Activated T-helper 9 cell treated with anti-CD3 and anti-CD28 coated beads, Interleukin-2, amount 50 U/mL, for 16 hours (primary cell): ENCODE results near the gene TTC23.
"Not testable (repeated sequence)": the region's sequence is repeated elsewhere in the genome, so short reads cannot be mapped to it uniquely, and the experiment has no call there.

Experiments
- DNase-seq: peaks from one replicate; pipeline ENCODE4 v3.0.0-alpha.2; 2020; ENCODE audit warnings: low read depth

Gene TTC23

DNA sequence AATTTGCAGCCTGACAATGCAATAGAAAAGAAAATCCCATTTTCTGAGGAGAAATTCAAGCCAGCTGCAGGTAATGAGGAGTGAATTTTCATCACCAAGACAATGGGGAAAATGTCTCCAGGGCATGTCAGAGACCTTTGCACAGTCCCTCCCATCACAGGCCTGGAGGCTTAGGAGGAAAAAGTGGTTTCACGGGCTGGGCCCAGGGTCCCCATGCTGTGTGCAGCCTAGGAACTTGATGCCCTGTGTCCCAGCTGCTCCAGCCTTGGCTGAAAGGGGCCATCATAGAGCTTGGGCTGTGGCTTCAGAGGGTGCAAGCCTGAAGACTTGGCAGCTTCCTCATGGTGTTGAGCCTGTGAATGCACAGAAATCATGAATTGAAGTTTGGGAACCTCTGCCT lies 57.2 kb downstream of the TTC23 start:
- not testable (repeated sequence) for DNase-seq

DNA sequence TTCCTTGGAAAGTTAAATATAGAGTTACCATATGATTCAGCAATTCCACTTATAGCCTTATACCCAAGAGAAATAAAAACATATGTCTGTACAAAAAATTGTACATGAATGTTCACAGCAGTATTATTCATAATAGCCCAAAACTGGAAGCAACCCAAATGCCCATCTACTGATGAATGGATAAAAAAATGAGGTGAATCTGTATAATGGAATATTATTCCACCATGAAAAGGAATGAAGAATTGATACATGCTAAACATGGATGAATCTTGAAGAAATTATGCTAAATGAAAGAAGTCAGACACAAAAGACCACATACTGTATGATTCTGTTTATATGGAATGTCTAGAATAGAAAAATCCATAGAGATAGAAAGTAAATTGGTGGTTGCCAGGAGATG lies 61.4 kb downstream of the TTC23 start:
- no peak for DNase-seq

DNA sequence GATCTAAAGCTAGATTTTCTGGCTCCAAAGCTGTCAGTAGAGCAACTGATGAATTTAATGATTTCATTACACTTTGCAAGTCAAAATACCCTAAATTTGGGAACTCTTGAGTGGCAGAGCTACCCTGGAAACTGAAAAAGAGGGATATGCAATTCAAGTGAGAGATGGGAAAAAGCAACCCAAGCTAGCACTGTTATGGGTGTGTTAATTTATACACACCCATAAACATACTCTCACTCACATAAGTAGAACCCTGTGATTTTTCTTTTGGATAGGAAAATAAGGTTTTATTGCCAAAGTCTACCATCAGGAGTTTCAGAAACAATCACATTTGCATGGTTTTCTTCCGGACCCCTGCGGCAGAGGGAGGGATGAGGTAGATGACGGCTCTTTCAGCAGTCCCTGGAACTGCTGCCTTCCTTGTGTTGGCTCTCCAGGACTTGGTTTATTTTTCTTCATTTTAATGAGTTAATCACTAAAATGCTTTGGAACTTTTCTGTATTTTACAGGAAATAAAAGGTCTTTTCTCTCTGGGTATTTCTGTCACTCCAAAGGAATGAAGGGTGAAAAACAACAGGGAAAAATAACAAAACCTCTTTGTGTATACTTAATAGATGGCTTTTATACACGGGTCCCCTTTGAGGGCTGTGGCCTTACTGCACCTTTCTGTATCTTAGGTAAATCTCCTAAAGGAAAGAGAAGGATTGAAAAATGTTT lies 63.8 kb downstream of the TTC23 start:
- DNase-seq = no peak

DNA sequence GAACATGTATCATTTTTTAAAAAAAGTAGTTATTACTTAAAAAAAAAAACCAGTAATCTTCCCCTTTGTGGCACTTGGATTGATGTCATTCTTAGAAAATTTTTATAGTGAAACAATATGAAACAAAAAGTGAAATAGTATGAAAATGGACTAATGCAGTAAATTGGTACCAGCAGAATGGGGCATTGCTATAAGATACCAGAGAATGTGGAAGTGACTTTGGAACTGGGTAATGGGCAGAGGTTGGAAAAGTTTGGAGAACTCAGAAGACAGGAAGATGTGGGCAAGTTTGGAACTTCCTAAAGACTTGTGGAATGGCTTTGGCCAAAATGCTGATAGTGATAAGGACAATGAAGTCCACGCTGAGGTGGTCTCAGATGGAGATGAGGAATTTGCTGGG lies 66.6 kb downstream of the TTC23 start:
- no peak for DNase-seq

DNA sequence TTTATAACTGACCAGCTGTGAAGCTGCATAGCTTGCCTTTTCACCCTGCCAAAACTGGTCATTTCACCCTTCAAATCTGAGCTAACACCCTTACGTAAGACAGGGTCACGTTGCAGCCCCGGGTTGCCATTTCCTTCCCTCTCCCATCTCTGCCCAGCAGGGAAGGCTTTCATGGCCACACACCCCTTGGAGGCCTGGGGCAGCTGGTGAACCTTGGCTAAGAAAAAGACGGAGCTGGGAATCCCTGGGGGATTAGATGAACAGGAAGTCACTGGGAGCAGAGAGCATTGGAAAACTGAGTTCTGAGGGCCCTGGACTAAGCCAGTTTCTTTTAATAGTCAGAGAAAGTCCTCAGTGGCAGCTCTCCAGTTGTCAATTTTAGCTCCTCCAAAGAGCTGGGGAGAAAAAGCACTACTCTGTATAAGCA lies 67.8 kb downstream of the TTC23 start:
- no peak for DNase-seq

DNA sequence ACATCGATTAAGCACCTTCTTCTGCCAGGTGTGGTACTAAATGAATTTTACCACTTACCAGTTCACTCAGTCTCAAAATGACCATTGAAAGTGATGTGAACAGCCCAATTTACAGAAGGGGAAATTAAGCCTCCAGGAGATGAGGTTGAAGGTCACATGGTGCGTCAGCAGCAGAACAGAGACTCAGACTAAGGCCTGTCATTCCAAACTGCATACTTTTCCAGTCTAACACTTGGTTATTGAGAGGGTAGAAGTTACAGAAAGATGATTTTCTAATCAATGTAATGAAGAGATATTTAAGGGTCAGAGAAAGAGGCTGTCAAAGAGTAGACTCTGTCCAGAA lies 68.4 kb downstream of the TTC23 start:
- DNase-seq = no peak

DNA sequence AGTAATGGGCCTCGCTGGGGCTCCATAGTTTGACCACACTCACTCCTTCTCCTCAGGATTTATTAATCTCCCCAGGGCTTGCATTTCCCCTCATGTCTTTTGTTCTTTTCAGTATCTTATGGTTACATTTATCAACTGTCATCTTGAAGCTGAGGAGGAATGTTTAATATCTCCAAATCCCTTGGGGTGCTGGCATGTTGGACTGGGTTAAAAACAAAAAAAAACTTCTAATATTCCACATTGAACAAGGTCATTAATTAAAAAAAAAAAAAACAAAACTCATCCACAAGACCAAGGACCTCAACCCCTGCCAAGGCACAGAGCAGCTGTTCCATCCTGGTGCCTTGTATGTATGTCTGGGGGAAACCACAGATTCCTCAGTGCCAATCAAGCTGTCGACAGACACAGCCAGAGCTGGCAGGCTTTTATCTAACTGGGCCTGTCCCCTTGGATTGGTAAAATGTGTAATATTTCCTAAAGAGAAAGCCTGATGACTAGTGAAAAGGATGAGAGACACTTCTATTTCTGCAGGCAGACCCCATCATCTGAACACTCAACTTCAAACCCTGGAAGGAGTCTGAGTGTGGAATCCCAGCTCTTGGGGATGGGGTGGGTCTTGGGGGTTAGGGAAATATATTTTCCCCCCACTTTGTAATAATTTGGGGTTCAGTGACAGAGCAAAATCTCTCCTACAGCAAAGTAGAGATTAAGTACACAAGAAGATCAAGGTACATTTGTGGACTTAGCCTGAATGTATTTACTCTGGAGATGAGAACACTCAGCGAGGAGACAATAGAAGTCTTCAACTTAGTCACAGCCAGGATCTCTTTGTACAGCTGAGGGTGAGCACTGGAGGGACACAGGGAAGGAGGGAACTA lies 69.1 kb downstream of the TTC23 start:
- no peak for DNase-seq

DNA sequence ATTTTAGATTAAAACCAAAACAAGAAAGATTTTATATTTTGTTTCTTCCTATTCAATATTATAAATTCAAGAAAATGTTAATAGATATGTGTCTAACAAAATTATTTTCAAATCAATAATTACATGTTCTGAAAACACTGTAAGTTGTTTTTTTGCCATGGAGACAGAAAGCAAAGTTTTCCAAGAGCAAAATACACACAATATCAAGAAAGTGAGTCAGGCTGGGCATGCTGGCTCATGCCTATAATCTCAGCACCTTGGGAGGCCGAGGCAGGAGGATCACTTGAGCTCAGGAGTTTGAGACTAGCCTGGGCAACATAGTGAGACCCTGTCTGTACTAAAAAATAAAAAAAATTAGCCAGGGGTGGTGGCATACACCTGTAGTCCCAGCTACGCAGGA lies 71.7 kb downstream of the TTC23 start:
- no peak for DNase-seq

DNA sequence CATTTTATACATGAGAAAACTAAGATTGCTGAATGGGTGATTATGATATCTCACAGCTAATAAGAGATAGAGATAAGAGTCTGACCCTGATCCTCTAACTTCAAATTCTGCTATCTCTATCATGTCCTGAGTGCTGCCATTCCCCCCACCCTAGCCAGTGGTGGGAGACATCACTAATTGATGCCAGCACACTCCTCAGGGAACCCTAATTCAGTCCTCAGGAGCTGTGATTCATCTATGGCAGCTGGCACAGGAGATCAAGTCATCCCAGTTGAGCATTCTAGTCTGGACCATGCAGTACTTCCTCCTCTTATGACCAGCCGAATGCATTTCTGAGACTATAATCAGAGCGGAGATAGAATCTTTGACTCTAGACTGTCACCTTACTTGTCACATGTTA lies 72.6 kb downstream of the TTC23 start:
- no peak for DNase-seq

DNA sequence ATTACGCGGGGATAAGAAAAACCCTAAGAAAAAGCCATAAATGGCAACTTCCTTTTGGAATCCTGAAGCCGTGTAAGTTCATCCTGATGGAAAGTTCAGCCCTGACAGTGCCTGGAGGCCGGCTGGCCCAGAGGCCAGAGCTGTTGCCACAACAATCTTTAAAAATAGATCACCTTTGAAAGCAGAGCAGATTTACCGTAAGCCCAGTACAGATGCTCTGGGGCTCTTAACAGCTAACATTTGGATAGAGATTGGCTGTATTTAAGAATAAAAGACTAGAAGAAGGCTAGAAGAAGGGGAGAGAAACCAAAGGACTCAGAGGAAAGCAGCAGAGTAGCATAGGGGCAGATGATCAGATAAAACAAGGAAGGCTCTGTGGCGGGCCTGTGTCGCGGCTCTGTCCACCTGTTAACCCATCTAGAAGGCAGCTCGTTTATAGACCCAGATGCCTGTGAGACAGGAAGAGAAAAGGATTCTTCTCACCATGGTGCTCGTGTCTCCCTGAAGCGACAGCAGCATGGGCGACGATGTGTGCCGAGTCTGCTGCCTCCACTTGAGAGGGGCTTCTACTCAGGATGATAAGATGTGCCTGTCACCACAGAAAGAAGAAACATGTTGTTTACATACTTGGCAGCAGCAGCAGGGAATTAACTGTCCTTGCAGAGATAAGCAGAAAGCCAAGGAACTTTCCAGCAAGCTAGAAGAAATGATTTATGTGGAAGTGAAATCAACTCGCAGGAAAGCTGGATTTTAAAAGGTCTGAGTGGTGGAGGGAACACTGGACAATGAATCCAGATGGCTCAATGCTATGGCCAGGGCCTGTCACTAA lies 74.6 kb downstream of the TTC23 start:
- DNase-seq = no peak

DNA sequence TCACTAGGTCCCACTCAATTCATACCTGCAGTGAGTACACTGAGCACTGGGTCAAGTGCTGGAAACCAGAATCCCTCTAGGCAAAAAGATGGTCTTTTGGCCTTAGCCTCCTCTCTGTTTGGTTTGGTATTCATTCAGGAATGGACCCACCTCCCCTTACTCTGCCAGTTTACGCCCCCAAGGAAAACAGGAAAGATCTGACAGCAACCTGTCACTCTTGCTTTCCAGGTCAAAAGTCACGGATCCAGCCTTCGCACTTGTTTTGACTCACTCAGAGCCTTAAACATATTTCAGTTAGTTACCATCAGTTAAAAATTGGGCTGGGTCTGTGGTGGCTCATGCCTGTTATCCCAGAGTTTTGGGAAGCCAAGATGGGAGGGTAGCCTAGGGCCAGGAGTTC lies 76.4 kb downstream of the TTC23 start:
- DNase-seq = no peak

DNA sequence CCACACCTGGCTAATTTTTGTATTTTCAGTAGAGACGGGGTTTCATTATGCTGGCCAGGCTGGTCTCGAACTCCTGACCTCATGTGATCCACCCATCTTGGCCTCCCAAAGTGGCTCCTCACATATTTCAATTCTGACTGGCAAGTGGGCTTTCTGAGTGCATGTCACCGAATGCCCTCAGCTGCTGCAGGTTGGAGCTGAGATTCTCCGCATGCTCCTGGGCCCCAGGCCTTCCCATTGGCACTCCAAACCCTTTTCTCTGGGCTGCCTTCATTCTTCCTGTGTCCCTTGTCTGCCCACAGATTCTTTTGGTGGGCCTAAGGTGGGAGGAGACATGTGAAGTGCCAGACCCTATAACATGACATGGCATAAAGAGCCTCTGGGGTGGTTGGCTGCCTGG lies 77.2 kb downstream of the TTC23 start:
- DNase-seq = no peak

DNA sequence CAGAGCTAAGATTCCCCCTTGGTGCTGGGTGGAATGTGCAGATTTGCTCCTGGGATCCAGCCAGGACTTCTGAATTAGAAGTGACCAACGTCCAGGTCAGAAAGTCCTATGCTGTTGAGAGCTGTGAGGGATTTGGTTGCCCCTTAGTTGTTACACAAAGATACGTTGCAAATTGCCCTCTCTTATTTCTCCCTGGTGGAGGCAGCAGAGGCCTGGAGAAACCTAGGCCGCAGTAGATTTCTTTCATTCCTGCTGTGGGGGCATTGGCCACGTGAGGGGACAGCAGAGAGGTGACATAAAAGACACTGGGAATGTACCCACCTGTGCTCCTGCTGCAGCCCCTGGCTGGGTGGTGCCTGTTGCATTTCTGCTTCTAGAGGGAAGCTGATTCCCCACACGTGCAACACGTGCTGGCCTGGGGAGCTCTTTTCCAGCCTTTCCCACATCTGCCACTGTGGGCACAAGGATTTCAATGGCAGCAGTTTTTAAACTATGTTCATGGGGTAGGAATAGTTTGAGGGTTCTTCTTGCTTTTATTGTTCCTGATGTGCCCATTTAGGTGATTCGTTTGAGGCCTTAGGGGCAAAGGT lies 78.8 kb downstream of the TTC23 start:
- no peak for DNase-seq

DNA sequence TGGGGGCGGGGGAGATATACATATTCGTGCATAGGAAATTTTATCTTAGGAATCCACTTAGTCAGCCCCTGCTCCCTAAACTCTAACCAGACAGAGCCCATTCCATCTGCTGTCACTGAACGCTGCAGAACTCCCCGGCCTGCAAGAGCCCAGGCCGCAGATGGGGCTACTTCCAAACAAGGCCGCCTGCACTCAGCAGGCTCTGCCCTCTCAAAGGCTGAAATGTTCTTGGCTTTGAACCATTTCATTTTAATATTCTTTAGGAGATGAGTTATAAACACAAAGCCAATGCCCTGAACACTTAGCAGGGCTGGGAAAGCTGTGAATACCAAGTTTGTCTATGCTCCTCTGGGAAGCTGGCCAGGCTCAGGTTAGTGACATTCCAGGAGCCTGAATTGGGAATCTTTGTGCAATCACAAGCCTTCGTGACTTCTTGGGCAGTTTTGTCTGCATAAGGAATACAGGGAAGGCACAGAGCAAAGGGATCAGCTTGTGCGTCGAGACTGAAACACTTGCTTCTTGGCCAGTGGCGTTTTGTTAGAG lies 79.5 kb downstream of the TTC23 start:
- DNase-seq = no peak

DNA sequence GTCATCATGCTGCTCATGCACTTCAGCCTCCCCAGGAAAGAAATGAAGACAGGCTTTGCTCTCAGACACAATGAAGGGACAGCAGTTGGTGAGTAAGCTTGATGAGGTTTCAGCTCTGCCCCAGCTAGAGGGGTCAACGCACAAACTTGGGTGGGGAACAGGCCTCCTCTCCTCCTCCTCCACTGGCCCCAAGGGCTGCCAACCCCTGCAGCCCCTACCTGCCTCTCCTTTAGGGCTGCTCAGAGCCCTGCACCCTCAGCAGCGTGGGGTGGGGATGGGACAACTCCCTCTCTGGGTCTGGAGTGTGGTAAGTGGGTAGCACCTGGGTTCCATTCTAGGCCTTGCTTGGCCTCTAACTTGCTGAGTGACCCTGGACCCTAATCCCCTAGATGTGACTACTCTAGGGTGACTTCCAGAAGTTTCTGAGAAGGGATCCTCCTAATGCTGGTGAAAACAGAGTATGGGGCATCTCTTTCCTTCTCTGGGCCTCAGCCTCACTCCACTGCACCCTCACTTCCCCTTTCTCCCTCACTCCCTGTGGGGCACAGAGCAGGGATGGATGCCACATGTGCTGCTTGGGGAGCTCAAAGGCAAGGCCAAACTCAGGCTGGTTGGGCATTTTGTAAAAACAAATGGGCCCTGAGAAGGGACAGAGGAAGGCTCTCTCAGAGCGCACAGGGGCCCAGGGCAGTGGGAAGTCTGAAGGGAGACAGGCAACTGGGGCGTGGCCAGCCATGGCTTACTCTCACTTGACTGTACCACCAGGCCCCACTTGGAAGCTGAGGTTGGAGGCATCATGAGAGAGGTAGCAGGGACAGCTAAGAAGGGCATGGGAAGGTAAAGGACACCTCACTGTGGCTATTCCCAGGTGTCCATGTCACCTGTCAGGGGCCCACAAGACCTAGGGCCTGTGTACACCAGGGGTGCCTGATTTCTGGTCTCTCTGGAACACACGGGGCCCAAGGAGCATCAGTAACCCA lies 80.5 kb downstream of the TTC23 start:
- no peak for DNase-seq

DNA sequence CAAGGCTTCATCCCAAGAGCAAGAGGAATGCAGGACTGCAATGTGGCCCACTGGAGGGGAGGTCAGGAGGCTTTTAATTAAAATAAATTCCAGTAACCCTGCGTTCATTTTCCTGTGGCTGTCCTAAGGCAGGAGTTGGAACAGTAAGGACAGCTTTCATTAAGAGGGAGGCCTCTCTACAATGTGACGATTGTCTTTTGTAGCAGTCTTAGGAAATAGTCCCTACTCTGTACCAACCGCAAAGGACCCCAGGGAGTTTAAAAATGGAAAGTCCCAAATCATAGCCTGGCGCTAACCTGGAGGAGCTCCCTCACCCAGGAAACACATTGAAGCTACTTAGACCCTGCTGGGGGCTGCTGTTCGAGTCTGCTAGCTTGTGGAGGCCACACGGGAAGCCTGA lies 81.7 kb downstream of the TTC23 start:
- DNase-seq = no peak

DNA sequence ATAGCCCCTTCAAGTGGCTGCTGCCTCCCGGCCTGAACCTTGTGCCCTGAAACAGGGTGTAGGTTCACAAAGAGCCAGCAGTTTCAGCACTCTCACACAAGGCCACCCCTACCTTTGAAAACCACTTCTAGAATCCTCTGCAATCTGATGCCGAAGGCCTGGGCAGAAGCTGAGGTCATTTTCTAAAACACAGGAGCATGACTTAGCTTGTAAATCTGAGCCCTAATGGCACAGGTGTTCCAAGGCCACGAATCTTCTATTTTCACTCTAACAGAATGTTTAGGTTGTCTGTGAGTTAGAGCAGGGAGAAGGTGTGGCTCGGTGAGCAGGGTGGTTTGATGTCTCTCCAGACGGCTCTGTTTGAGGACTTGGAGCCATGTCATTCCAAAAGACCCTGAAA lies 82.2 kb downstream of the TTC23 start:
- DNase-seq = no peak

DNA sequence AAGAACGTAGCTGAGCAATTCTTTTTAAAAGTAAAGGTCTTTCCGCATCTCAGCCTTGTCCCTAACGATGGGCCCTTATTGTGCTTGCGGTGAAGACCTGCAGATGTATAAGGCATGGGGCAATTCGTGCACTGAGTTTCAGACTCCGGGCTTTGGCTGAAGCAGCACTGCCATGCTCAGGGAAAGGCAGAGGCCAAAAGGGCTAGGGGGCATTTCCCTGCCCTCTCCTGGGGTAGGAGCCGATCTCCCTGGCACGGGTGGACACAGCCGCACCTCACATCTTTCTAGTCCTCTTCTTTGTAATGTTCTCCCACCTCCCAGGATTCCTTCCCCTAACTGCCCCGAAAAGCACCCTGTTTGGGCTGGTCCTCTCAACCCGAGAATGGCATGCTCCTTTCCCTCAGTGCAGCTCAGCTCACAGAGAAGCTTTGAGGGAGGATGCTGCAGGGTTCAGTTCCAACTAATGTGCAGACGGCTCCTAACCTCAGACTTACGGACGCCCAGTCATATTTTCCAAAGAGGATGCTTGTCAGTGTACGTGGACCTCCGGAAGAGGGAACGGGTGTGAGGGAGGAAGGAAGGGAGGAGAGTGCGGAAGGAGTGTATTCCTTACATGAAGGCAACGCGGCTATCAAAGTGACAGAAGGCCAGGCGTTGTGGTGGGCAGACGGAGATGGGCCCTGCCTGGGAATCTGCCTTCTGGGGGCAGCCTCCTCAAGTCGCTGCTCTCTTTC lies 83.3 kb downstream of the TTC23 start:
- DNase-seq = no peak

DNA sequence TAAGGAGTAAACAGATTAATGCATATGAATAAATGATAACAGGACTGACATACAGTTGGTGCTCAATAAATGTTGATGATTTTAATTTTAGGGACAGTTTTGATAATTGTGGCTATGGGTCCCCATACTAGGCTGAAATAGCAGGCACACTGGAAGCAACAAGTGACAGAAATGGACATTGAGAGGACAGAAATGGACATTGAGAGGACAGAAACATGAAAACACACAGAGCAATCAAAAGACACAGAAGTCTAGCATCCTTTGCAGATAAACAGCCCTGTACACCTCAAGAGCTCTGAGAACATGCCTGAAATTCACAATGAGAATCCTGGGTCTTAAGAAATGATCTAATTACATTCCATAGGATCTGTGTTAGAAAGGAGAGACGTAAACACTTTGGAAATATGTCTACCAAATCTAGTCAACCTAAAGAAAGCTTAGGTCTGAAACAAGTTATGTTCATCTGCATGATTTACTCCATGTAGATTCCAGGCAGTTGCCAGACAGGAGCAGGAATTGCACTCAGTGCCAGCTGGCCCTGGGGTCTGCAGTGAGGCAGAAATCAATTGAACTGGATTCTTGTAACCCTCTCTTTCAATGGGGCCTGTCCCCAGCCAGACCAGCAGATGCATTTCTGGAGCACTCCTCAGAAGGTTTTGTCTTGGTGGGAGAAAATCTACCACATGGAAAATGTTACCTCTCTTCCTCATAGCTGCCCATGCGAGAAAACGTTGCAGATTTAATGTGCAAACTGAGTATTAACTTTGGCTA lies 84.2 kb downstream of the TTC23 start:
- no peak for DNase-seq
